Measurements from ENCODE around the gene TNXB.

Gene TNXB

GRCh38 chr6:32087574-32088486, 21.3 kb downstream of the TNXB start:
- no peaks in the 10 kb centered on the region for H3K36me3 ChIP-seq (ENCODE audit: insufficient read depth, low read length)
- H3K27ac ChIP-seq, result no peak overlapping the region
- no peak for DNase-seq (ENCODE audit: low read depth, low spot score)
- H3K9me3 ChIP-seq (ENCODE audit: low read depth, low read length), result no peaks in the 10 kb centered on the region
- TF ChIP-seq POLR2AphosphoS5 (IDR thresholded peaks at IDR 0.05; ENCODE audit: borderline replicate concordance, low read depth, low read length) (no peak), EZH2 (IDR thresholded peaks at IDR 0.05) (no peak), FOXP2 (optimal IDR thresholded peaks at IDR 0.05; ENCODE audit: control extremely low read depth, extremely low read length, insufficient read depth) (no peak)
- H3K9ac ChIP-seq (ENCODE audit: insufficient read length), result no peak overlapping the region
- no peak overlapping the region for H3K4me3 ChIP-seq

DNA sequence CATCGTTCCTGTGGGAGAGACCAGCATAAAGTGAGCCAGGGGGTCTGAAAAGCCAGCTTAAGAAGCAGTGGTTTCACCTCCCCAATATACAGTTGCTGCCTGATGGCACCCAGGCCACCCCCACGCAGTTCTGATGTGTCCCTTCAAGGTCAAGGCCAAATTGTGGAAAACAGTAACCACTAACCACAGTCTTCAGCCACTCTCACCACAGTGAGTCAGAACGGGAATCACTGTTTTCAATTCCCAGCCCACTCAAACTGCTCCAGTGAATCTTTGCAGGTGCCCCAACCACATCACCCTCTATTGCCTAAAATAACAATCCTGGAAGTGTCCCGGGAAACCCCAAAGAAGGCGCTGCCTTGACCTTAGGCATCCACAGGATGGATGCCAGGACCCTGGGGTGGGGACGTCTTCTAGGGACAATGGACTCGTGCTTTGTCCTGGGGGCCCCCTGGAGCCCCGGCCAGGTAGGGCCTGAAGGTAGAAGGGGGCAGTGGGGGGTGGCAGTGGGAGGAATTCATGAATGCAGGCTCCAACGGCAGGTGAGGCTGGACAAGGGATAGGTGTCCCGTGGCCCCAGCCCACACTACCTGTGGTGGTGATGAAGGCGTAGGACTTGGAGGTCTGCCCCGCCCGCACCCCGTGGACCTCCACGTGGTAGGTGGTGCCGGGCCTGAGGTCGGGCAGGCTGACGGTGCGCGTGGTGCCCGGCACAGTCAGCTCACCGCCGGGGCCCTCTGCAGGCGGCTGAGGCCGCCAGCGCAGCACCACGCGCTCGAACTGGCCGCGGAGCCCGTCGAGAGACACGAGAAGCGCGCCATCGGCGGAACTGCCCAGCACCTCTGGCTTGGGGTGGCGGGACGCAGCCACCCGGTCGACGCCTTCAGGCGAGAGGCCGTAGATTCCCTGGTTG, 22.2 kb downstream of the TNXB start:
- DNase-seq (ENCODE audit: low read depth, low spot score), result no peak
- no peak overlapping the region for H3K4me3 ChIP-seq
- no peaks in the 10 kb centered on the region for H3K36me3 ChIP-seq (ENCODE audit: insufficient read depth, low read length)
- H3K9me3 ChIP-seq (ENCODE audit: low read depth, low read length), result no peaks in the 10 kb centered on the region
- no peak overlapping the region for H3K27ac ChIP-seq
- H3K9ac ChIP-seq (ENCODE audit: insufficient read length), result no peak overlapping the region
- TF ChIP-seq EZH2 (IDR thresholded peaks at IDR 0.05) (no peak), FOXP2 (optimal IDR thresholded peaks at IDR 0.05; ENCODE audit: control extremely low read depth, extremely low read length, insufficient read depth) (no peak), POLR2AphosphoS5 (IDR thresholded peaks at IDR 0.05; ENCODE audit: borderline replicate concordance, low read depth, low read length) (no peak)

DNA sequence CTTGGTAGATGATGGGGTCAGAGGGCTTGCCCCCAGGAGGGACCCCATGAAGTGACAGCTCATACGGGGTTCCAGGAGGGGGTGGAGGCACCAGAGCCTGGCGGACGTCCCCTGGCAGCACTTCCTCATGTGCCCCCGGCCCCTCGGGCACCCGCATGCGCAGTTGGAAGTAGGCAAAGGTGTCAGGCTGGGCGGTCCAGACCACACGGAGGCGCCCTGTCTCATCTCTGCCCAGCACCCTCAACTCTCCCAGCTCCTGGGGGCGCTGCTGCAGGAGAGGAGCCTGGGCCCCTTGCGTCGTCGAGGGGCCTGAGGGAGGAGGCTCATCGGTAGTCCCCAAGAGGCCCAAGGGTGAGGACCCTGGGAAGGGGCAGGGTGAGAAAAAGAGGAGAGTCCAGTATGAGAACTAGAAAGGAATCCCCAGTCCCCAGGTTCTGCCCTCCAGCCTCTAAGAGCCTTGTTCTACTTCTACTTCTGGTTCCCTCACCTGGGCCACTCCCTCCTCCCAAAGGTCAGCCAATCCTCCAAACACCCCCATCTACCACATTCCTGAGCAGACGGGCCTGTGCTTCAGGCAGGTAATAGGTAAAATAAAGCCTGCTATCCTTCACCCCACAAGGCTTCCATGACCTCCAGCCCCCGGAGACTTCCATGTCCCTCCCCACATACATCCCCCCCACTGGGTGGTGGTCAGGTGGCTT, 23.2 kb downstream of the TNXB start:
- no peak for DNase-seq (ENCODE audit: low read depth, low spot score)
- TF ChIP-seq EZH2 (IDR thresholded peaks at IDR 0.05), result no peak
- no peak for TF ChIP-seq FOXP2 (optimal IDR thresholded peaks at IDR 0.05; ENCODE audit: control extremely low read depth, extremely low read length, insufficient read depth)
- TF ChIP-seq POLR2AphosphoS5 (IDR thresholded peaks at IDR 0.05; ENCODE audit: borderline replicate concordance, low read depth, low read length), result no peak
- H3K36me3 ChIP-seq (ENCODE audit: insufficient read depth, low read length), result no peaks in the 10 kb centered on the region
- H3K4me3 ChIP-seq, result no peak overlapping the region
- H3K9ac ChIP-seq (ENCODE audit: insufficient read length), result no peak overlapping the region
- H3K27ac ChIP-seq, result no peak overlapping the region
- no peaks in the 10 kb centered on the region for H3K9me3 ChIP-seq (ENCODE audit: low read depth, low read length)

- H3K9ac ChIP-seq (ENCODE audit: insufficient read length), result no peak overlapping the region
- H3K27ac ChIP-seq, result no peak overlapping the region
- H3K9me3 ChIP-seq (ENCODE audit: low read depth, low read length), result no peaks in the 10 kb centered on the region
- TF ChIP-seq FOXP2 (optimal IDR thresholded peaks at IDR 0.05; ENCODE audit: control extremely low read depth, extremely low read length, insufficient read depth) (no peak), EZH2 (IDR thresholded peaks at IDR 0.05) (no peak), POLR2AphosphoS5 (IDR thresholded peaks at IDR 0.05; ENCODE audit: borderline replicate concordance, low read depth, low read length) (no peak)
- no peak overlapping the region for H3K4me3 ChIP-seq
- DNase-seq (ENCODE audit: low read depth, low spot score), result no peak
- H3K36me3 ChIP-seq (ENCODE audit: insufficient read depth, low read length), result no peaks in the 10 kb centered on the region
Measured at GRCh38 chr6:32084780-32085179, 24.4 kb downstream of the TNXB start.

- Histone ChIP-seq H3K9me3 (ENCODE audit: low read depth, low read length) (no peaks in the 10 kb centered on the region), H3K27ac (no peak overlapping the region), H3K36me3 (ENCODE audit: insufficient read depth, low read length) (no peaks in the 10 kb centered on the region), H3K4me3 (no peak overlapping the region), H3K9ac (ENCODE audit: insufficient read length) (no peak overlapping the region)
- DNase-seq (ENCODE audit: low read depth, low spot score), result no peak
- TF ChIP-seq EZH2 (IDR thresholded peaks at IDR 0.05) (no peak), POLR2AphosphoS5 (IDR thresholded peaks at IDR 0.05; ENCODE audit: borderline replicate concordance, low read depth, low read length) (no peak)
Measured at GRCh38 chr6:32083812-32084768, 25.0 kb downstream of the TNXB start.

GRCh38 chr6:32082935-32083334, 26.2 kb downstream of the TNXB start:
- Histone ChIP-seq H3K9ac (ENCODE audit: insufficient read length) (no peak overlapping the region), H3K9me3 (ENCODE audit: low read depth, low read length) (no peaks in the 10 kb centered on the region), H3K36me3 (ENCODE audit: insufficient read depth, low read length) (no peaks in the 10 kb centered on the region), H3K4me3 (no peak overlapping the region), H3K27ac (no peak overlapping the region)
- no peak for DNase-seq (ENCODE audit: low read depth, low spot score)
- TF ChIP-seq FOXP2 (optimal IDR thresholded peaks at IDR 0.05; ENCODE audit: control extremely low read depth, extremely low read length, insufficient read depth), result no peak
- no peak for TF ChIP-seq POLR2AphosphoS5 (IDR thresholded peaks at IDR 0.05; ENCODE audit: borderline replicate concordance, low read depth, low read length)
- no peak for TF ChIP-seq EZH2 (IDR thresholded peaks at IDR 0.05)

- H3K27ac ChIP-seq, result no peak overlapping the region
- no peak for TF ChIP-seq EZH2 (IDR thresholded peaks at IDR 0.05)
- no peak for TF ChIP-seq POLR2AphosphoS5 (IDR thresholded peaks at IDR 0.05; ENCODE audit: borderline replicate concordance, low read depth, low read length)
- TF ChIP-seq FOXP2 (optimal IDR thresholded peaks at IDR 0.05; ENCODE audit: control extremely low read depth, extremely low read length, insufficient read depth), result no peak
- no peak for DNase-seq (ENCODE audit: low read depth, low spot score)
- H3K36me3 ChIP-seq (ENCODE audit: insufficient read depth, low read length), result no peaks in the 10 kb centered on the region
- no peaks in the 10 kb centered on the region for H3K9me3 ChIP-seq (ENCODE audit: low read depth, low read length)
- H3K9ac ChIP-seq (ENCODE audit: insufficient read length), result no peak overlapping the region
- no peak overlapping the region for H3K4me3 ChIP-seq
Measured at GRCh38 chr6:32082478-32082877, 26.7 kb downstream of the TNXB start.

Data from SK-N-MC (cell line).